Astrocyte (in vitro differentiated cells and primary cell): ENCODE data around the gene TRPM3. TPM values are rescaled to one million over a fixed set of nuclear protein-coding genes. Genes with fewer than 3 reads are reported as not detected.

Source experiments
- DNase-seq: peaks from one replicate; pipeline ENCODE4 v3.0.0-alpha.2; 2010; ENCODE audit warnings: low read depth
- FAIRE-seq: peaks from 2 replicates; lab custom pipeline; 2011; peaks lifted over from hg19 to GRCh38; lab: Jason Lieb, UNC
- H2AFZ ChIP-seq: 2 replicates; pipeline ENCODE4 v1.6.0; 2012; ENCODE audit warnings: low read depth, low read length, inconsistent platforms
- H3K27ac ChIP-seq: 2 replicates; pipeline ENCODE4 v1.5.1; 2011; ENCODE audit warnings: low read depth, low read length, inconsistent platforms
- H3K27me3 ChIP-seq: 2 replicates; pipeline ENCODE4 v1.6.0; 2011; ENCODE audit warnings: low read length, inconsistent platforms; ENCODE audit not compliant: insufficient read depth
- H3K36me3 ChIP-seq: 2 replicates; pipeline ENCODE4 v1.5.1; 2011; ENCODE audit warnings: low read length, inconsistent platforms; ENCODE audit not compliant: insufficient read depth
- H3K4me1 ChIP-seq: 2 replicates; pipeline ENCODE4 v1.5.1; 2011; ENCODE audit warnings: low read length, inconsistent platforms; ENCODE audit not compliant: insufficient read depth
- H3K4me2 ChIP-seq: 2 replicates; pipeline ENCODE4 v1.6.0; 2012; ENCODE audit warnings: low read length, inconsistent platforms
- H3K4me3 ChIP-seq: 2 replicates; pipeline ENCODE4 v1.5.1; 2011; ENCODE audit warnings: low read depth, mild to moderate bottlenecking, low read length, inconsistent platforms; ENCODE audit not compliant: insufficient read depth
- H3K79me2 ChIP-seq: 2 replicates; pipeline ENCODE4 v1.6.0; 2012; ENCODE audit warnings: mild to moderate bottlenecking, low read length, inconsistent platforms; ENCODE audit not compliant: insufficient read depth
- H3K9ac ChIP-seq: 2 replicates; pipeline ENCODE4 v1.6.0; 2012; ENCODE audit warnings: mild to moderate bottlenecking, low read length, inconsistent platforms
- H3K9me3 ChIP-seq: 2 replicates; pipeline ENCODE4 v1.5.1; 2012; ENCODE audit warnings: low read depth, mild to moderate bottlenecking, low read length, inconsistent platforms; ENCODE audit not compliant: insufficient read depth
- H4K20me1 ChIP-seq: 2 replicates; pipeline ENCODE4 v1.6.0; 2012; ENCODE audit warnings: low read length, inconsistent platforms; ENCODE audit not compliant: insufficient read depth
- H3K27ac Mint-ChIP-seq: one replicate; pipeline ENCODE4 v1.8.0; 2021; ENCODE audit warnings: mild to moderate bottlenecking, mixed read lengths; ENCODE audit not compliant: unreplicated experiment
- H3K27me3 Mint-ChIP-seq: one replicate; pipeline ENCODE4 v1.8.0; 2021; ENCODE audit warnings: low read depth, mixed read lengths; ENCODE audit not compliant: unreplicated experiment
- H3K36me3 Mint-ChIP-seq: one replicate; pipeline ENCODE4 v1.8.0; 2021; ENCODE audit warnings: low read depth, mixed read lengths; ENCODE audit not compliant: unreplicated experiment
- H3K4me1 Mint-ChIP-seq: one replicate; pipeline ENCODE4 v1.8.0; 2021; ENCODE audit warnings: low read depth, mixed read lengths; ENCODE audit not compliant: unreplicated experiment
- H3K4me3 Mint-ChIP-seq: one replicate; pipeline ENCODE4 v1.8.0; 2021; ENCODE audit warnings: mild to moderate bottlenecking, moderate library complexity, mixed read lengths; ENCODE audit not compliant: unreplicated experiment
- H3K9me3 Mint-ChIP-seq: one replicate; pipeline ENCODE4 v1.8.0; 2021; ENCODE audit warnings: mild to moderate bottlenecking, mixed read lengths; ENCODE audit not compliant: unreplicated experiment
- EZH2 ChIP-seq: IDR thresholded peaks from 2 replicates; pipeline ENCODE4 v1.6.1; 2012; ENCODE audit warnings: mild to moderate bottlenecking, low read length, inconsistent platforms; ENCODE audit not compliant: insufficient read depth
- total RNA-seq: library from RNA; stranded (reverse); gene quantifications from 2 replicates; pipeline ENCODE4 v1.2.1, GENCODE V29; 2021
- TF ChIP-seq, protein P1 (sequence below): IDR thresholded peaks from 2 replicates; pipeline ENCODE4 v1.5.1; 2011; ENCODE audit warnings: low read depth, mild to moderate bottlenecking, inconsistent platforms, low read length, moderate library complexity; ENCODE audit not compliant: insufficient read depth

Gene TRPM3
- total RNA-seq, 1 donor from 2014 or later, result 0.14 TPM

DNA sequence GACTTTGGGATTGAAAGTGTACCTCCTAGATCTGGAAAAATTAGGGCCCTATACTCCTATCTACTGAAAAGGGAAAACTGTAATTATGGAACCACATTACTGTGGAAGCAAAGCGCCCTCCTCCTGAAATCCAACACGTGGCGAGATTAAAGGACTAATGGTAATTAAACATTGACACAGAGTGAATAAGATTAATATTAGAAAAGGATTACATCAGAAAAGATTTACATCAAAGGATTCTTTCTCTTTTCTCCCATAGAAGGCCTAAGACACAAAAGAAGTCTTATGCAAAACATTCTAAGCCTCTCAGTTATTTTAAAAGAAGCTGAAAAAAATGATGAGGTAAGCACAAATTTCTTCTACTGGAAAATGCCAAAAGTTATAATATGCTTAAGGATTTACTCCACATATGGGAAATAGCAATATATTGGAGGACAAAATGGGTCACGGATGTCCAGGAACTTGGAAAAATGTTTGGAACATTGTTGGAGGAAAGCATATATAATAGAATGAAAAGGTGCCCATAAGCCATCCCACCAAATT, 227.8 kb downstream of the TRPM3 start:
- H3K27me3 Mint-ChIP-seq, result no peaks in the 10 kb centered on the region
- H3K4me1 ChIP-seq, result no peaks in the 10 kb centered on the region
- H3K27ac ChIP-seq, result no peak overlapping the region
- no peaks in the 10 kb centered on the region for H3K79me2 ChIP-seq
- no peaks in the 10 kb centered on the region for H3K27me3 ChIP-seq
- no peak overlapping the region for H3K9ac ChIP-seq
- H3K4me3 Mint-ChIP-seq, result no peak overlapping the region
- no peak overlapping the region for H3K4me2 ChIP-seq
- FAIRE-seq (no peak), DNase-seq (no peak)
- H4K20me1 ChIP-seq, result no peaks in the 10 kb centered on the region
- no peaks in the 10 kb centered on the region for H3K9me3 Mint-ChIP-seq
- no peak overlapping the region for H3K27ac Mint-ChIP-seq
- H2AFZ ChIP-seq, result no peak overlapping the region
- no peaks in the 10 kb centered on the region for H3K36me3 Mint-ChIP-seq
- no peaks in the 10 kb centered on the region for H3K9me3 ChIP-seq
- H3K4me3 ChIP-seq, result no peak overlapping the region
- H3K36me3 ChIP-seq, result no peaks in the 10 kb centered on the region
- TF ChIP-seq, protein P1, sequence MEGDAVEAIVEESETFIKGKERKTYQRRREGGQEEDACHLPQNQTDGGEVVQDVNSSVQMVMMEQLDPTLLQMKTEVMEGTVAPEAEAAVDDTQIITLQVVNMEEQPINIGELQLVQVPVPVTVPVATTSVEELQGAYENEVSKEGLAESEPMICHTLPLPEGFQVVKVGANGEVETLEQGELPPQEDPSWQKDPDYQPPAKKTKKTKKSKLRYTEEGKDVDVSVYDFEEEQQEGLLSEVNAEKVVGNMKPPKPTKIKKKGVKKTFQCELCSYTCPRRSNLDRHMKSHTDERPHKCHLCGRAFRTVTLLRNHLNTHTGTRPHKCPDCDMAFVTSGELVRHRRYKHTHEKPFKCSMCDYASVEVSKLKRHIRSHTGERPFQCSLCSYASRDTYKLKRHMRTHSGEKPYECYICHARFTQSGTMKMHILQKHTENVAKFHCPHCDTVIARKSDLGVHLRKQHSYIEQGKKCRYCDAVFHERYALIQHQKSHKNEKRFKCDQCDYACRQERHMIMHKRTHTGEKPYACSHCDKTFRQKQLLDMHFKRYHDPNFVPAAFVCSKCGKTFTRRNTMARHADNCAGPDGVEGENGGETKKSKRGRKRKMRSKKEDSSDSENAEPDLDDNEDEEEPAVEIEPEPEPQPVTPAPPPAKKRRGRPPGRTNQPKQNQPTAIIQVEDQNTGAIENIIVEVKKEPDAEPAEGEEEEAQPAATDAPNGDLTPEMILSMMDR, result no peak
- no peak for TF ChIP-seq EZH2
- H3K4me1 Mint-ChIP-seq, result no peaks in the 10 kb centered on the region

- Histone ChIP-seq H3K4me1 (no peaks in the 10 kb centered on the region), H3K9me3 (no peaks in the 10 kb centered on the region), H3K36me3 (no peaks in the 10 kb centered on the region), H3K79me2 (no peaks in the 10 kb centered on the region), H3K4me3 (no peak overlapping the region), H4K20me1 (no peaks in the 10 kb centered on the region), H3K4me2 (no peak overlapping the region), H3K9ac (no peak overlapping the region), H3K27ac (no peak overlapping the region), H3K27me3 (no peaks in the 10 kb centered on the region), H2AFZ (no peak overlapping the region)
- FAIRE-seq (no peak), DNase-seq (no peak)
- H3K9me3 Mint-ChIP-seq, result no peaks in the 10 kb centered on the region
- no peaks in the 10 kb centered on the region for H3K4me1 Mint-ChIP-seq
- no peaks in the 10 kb centered on the region for H3K36me3 Mint-ChIP-seq
- no peaks in the 10 kb centered on the region for H3K27me3 Mint-ChIP-seq
- TF ChIP-seq, protein P1, result no peak
- TF ChIP-seq EZH2, result no peak
- no peak overlapping the region for H3K4me3 Mint-ChIP-seq
- no peak overlapping the region for H3K27ac Mint-ChIP-seq
These were observed 232.9 kb downstream of the TRPM3 start for GRCh38 chr9:70888471-70888870.

DNA sequence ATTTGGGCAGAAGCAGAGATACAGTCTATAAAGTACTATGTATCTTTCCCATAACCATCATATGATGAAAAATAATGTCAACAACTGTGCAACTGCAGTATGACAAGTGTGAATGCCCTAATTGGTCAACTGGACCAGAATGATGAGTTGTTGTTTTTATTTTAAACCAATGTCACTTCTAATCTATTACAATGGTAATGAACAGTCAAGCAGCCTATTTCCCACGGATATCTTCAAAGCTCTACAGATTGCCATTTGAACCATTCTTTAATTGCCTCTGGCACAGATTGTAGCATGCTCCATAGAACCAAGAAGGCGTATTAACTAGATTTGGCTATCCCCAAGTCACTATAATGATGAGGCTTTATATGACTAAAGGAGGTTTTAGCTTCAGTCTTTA, 233.6 kb downstream of the TRPM3 start:
- Mint-ChIP-seq H3K27ac (no peak overlapping the region), H3K4me3 (no peak overlapping the region), H3K36me3 (no peaks in the 10 kb centered on the region), H3K27me3 (no peaks in the 10 kb centered on the region), H3K4me1 (peaks cover 4% of the 10 kb centered on the region), H3K9me3 (no peaks in the 10 kb centered on the region)
- H3K4me2 ChIP-seq, result no peak overlapping the region
- FAIRE-seq (no peak), DNase-seq (no peak)
- no peaks in the 10 kb centered on the region for H3K4me1 ChIP-seq
- H3K4me3 ChIP-seq, result no peak overlapping the region
- no peaks in the 10 kb centered on the region for H3K36me3 ChIP-seq
- no peak for TF ChIP-seq EZH2
- TF ChIP-seq, protein P1, result no peak
- H3K79me2 ChIP-seq, result no peaks in the 10 kb centered on the region
- no peak overlapping the region for H3K9ac ChIP-seq
- H3K27ac ChIP-seq, result no peak overlapping the region
- no peaks in the 10 kb centered on the region for H3K9me3 ChIP-seq
- no peaks in the 10 kb centered on the region for H4K20me1 ChIP-seq
- no peaks in the 10 kb centered on the region for H3K27me3 ChIP-seq
- H2AFZ ChIP-seq, result no peak overlapping the region
